SK-N-SH (cell line): ENCODE measurements around the gene ADAMTS3.

Experiments used
- CTCF ChIP-seq: fragments of 200-600 bp; sonication (generic); IDR thresholded peaks from 2 replicates; pipeline ENCODE4 v1.6.1; 2017; ENCODE audit warnings: antibody characterized with exemption, mild to moderate bottlenecking, moderate library complexity
- EZH2phosphoT487 ChIP-seq: fragments of 200-600 bp; sonication (generic); IDR thresholded peaks from 2 replicates; pipeline ENCODE4 v1.6.1; 2017; ENCODE audit warnings: low read depth, mixed run types, mild to moderate bottlenecking, antibody characterized with exemption, moderate library complexity, borderline replicate concordance
- FOXJ3 ChIP-seq: sonication (generic); formaldehyde crosslinking; IDR thresholded peaks from 2 replicates; pipeline ENCODE4 v1.5.1; 2020; ENCODE audit warnings: mild to moderate bottlenecking, missing genetic modification reagents
- GABPA ChIP-seq: IDR thresholded peaks from 2 replicates; pipeline ENCODE4 v1.4.0; 2012; ENCODE audit warnings: low read depth, mild to moderate bottlenecking
- GATA2 ChIP-seq: sonication (generic); formaldehyde crosslinking; IDR thresholded peaks from 2 replicates; pipeline ENCODE4 v1.5.0; 2020; ENCODE audit warnings: mild to moderate bottlenecking, missing genetic modification reagents
- MAX ChIP-seq: IDR thresholded peaks from 2 replicates; pipeline ENCODE4 v1.4.0; 2012; ENCODE audit warnings: low read depth
- POLR2AphosphoS5 ChIP-seq: IDR thresholded peaks from 2 replicates; pipeline ENCODE4 v1.6.1; 2012; ENCODE audit warnings: low read depth, low read length
- RAD21 ChIP-seq: IDR thresholded peaks from 2 replicates; pipeline ENCODE4 v1.6.1; 2012; ENCODE audit warnings: mild to moderate bottlenecking, low read length
- REST ChIP-seq: IDR thresholded peaks from 2 replicates; pipeline ENCODE4 v1.6.1; 2012; ENCODE audit warnings: mild to moderate bottlenecking, low read depth, low read length, moderate library complexity
- SIN3A ChIP-seq: IDR thresholded peaks from 2 replicates; pipeline ENCODE4 v1.6.1; 2012; ENCODE audit warnings: low read depth, mild to moderate bottlenecking, low read length, moderate library complexity, borderline replicate concordance

GRCh38 chr4:72320223-72320948 lies 248.6 kb downstream of the ADAMTS3 start:
- TF ChIP-seq RAD21 (no peak), CTCF (no peak), SIN3A (no peak), FOXJ3 (CRISPR knock-in tag) (no peak), MAX (no peak), GABPA (no peak), GATA2 (CRISPR knock-in tag) (no peak), POLR2AphosphoS5 (no peak), EZH2phosphoT487 (no peak), REST (no peak)
